HepG2 (cell line): Measurements from ENCODE around the gene ABHD12. TPM values are rescaled to one million over a fixed set of nuclear protein-coding genes. Genes with fewer than 3 reads are reported as not detected.
A peak's percentile ranks its signal among the peaks of the same experiment; 100 is the strongest.

Experiments
- ARID2 ChIP-seq: sonication (generic); formaldehyde crosslinking; IDR thresholded peaks from 2 replicates; pipeline ENCODE4 v1.8.1; 2022; ENCODE audit warnings: mild to moderate bottlenecking, missing genetic modification reagents, borderline replicate concordance
- FOXC1 ChIP-seq: sonication (generic); formaldehyde crosslinking; IDR thresholded peaks from 2 replicates; pipeline ENCODE4 v1.8.0; 2022; ENCODE audit warnings: mild to moderate bottlenecking, missing genetic modification reagents, borderline replicate concordance
- KAT8 ChIP-seq: IDR thresholded peaks from 2 replicates; pipeline ENCODE4 v1.6.1; 2016; ENCODE audit warnings: missing genetic modification reagents, missing compliant biosample characterization
- MZF1 ChIP-seq: sonication (generic); formaldehyde crosslinking; IDR thresholded peaks from 2 replicates; pipeline ENCODE4 v1.8.1; 2023; ENCODE audit warnings: mild to moderate bottlenecking, missing genetic modification reagents, borderline replicate concordance
- PRPF4 ChIP-seq: fragments of 200-400 bp; formaldehyde crosslinking; IDR thresholded peaks from 2 replicates; pipeline ENCODE4 v1.6.1; 2016; ENCODE audit warnings: low read length, low read depth; ENCODE audit not compliant: poor library complexity, severe bottlenecking
- RCOR2 ChIP-seq: IDR thresholded peaks from 2 replicates; pipeline ENCODE4 v1.6.1; 2016; ENCODE audit warnings: missing biosample characterization, missing genetic modification reagents
- REPIN1 ChIP-seq: sonication (generic); formaldehyde crosslinking; IDR thresholded peaks from 2 replicates; pipeline ENCODE4 v1.8.0; 2022; ENCODE audit warnings: missing genetic modification reagents, low read depth, mild to moderate bottlenecking, borderline replicate concordance
- SP1 ChIP-seq, 2 experiments: fragments of 450-650 bp in 1 of 2; sonication (generic) in 1 of 2; formaldehyde crosslinking in 1 of 2; IDR thresholded peaks; 2 replicates each; pipeline versions ENCODE4 v1.4.0 to v1.6.1; 2016 to 2020; ENCODE audit warnings: missing genetic modification reagents in 1 of 2
- TGIF2 ChIP-seq: IDR thresholded peaks from 2 replicates; pipeline ENCODE4 v1.6.1; 2016; ENCODE audit warnings: control low read depth, missing compliant biosample characterization
- THAP11 ChIP-seq: IDR thresholded peaks from 2 replicates; pipeline ENCODE4 v1.6.1; 2016; ENCODE audit warnings: missing biosample characterization, missing genetic modification reagents
- YEATS2 ChIP-seq: sonication (generic); formaldehyde crosslinking; IDR thresholded peaks from 2 replicates; pipeline ENCODE4 v1.4.0; 2020; ENCODE audit warnings: missing genetic modification reagents, borderline replicate concordance
- ZNF263 ChIP-seq: sonication (generic); formaldehyde crosslinking; IDR thresholded peaks from 2 replicates; pipeline ENCODE4 v1.4.0; 2020; ENCODE audit warnings: missing genetic modification reagents
- ZNF567 ChIP-seq: sonication (generic); formaldehyde crosslinking; IDR thresholded peaks from 2 replicates; pipeline ENCODE4 v1.8.1; 2023; ENCODE audit warnings: mild to moderate bottlenecking, missing genetic modification reagents, borderline replicate concordance
- ZNF652 ChIP-seq: IDR thresholded peaks from 2 replicates; pipeline ENCODE4 v1.6.1; 2016; ENCODE audit warnings: low read depth, borderline replicate concordance
- ZNF781 ChIP-seq: sonication (generic); formaldehyde crosslinking; IDR thresholded peaks from 2 replicates; pipeline ENCODE4 v1.5.1; 2020; ENCODE audit warnings: borderline replicate concordance, mild to moderate bottlenecking, missing genetic modification reagents; ENCODE audit errors: not compliant biosample characterization
- ZSCAN25 ChIP-seq: sonication (generic); formaldehyde crosslinking; IDR thresholded peaks from 2 replicates; pipeline ENCODE4 v1.8.0; 2022; ENCODE audit warnings: mild to moderate bottlenecking, missing genetic modification reagents
- polyA plus RNA-seq, 8 experiments: library from polyadenylated mRNA; depleted of rRNA in 3 of 8; stranded (reverse) in 7 of 8; unstranded in 1 of 8; fragments of >200 nt; fragmentation: Illumina TruSeq in 4 of 8; extraction: Trizol in 4 of 8; gene quantifications; 2 replicates each; pipeline versions ENCODE4 v1.2.1 to v1.2.3, GENCODE V29; 2011 to 2016; ENCODE audit warnings: low read depth in 4 of 8, missing spikeins in 1 of 8, mixed read lengths in 1 of 8; ENCODE audit not compliant: insufficient read depth in 1 of 8
- total RNA-seq, 5 experiments: library from RNA; depleted of rRNA; stranded (reverse); fragments of >200 nt; fragmentation: Illumina TruSeq; extraction: Trizol; gene quantifications; 2 replicates each; pipeline ENCODE4 v1.2.3, GENCODE V29; 2016; ENCODE audit warnings: low read depth in 1 of 5
- TF ChIP-seq, protein P1 (sequence below): sonication (generic); formaldehyde crosslinking; IDR thresholded peaks from 2 replicates; pipeline ENCODE4 v1.4.0; 2020; ENCODE audit warnings: mild to moderate bottlenecking, missing genetic modification reagents
- TF ChIP-seq, protein P2 (sequence below): sonication (generic); formaldehyde crosslinking; IDR thresholded peaks from 2 replicates; pipeline ENCODE4 v1.5.1; 2020; ENCODE audit warnings: mild to moderate bottlenecking, missing genetic modification reagents, borderline replicate concordance
- TF ChIP-seq, protein P3 (sequence below): sonication (generic); formaldehyde crosslinking; IDR thresholded peaks from one replicate; pipeline ENCODE4 v1.5.1; 2020; ENCODE audit warnings: mild to moderate bottlenecking, missing genetic modification reagents; ENCODE audit errors: not compliant biosample characterization

The ABHD12 gene
- total and polyA plus RNA-seq, 2 of the 13 experiments (the other 11 are each of a cell fraction or from before 2014, with no cell fraction given): 23.5 to 72.1 TPM

DNA sequence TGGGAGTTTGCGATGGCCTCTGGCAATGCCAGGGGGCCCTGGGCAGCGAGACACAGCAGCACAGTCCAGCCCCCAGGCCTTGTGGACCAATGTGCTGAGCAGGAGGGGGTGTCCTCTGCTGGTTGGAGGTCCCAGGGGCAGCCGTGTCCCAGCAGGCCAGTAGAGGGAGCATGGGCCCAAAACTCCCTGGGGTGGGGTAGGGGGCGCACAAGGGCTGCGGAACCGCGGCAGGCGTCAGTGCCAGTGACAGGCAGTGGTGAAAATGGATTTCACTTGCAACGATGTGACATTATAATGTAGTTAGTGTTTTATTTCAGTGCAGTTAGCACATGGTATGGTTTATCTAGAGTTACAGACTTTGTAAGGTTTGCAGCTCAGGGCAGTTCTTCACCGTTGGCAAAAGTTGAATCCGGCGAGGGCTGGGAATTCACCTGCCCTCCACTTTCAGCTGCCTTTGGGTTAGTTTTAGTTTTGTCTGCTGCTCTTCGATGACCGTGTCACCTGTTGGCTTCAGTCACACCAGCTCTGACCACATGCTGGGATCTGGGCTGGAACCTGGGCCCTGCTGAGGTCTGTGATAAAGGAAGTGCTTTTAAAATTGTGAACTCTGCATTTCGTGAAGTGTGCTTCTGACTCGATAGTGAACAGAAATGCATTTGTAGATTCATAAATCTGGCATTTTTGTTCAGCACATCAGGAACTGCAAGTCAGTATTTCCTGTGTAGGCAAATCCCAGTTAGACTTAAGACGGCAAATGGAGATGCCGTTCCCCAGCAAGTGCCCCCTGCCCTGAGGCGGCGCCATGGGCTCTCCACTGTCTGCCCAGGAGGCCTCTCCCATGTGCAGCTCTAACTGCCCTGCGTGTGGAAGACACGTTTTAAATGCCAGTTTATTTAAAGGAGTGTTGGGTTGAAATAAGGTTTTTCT, 95.9 kb downstream of the ABHD12 start (continued):
- no peak for TF ChIP-seq ZNF652 (CRISPR knock-in tag)
- peak; percentile 93 for TF ChIP-seq REPIN1 (CRISPR knock-in tag)
- TF ChIP-seq, protein P1, sequence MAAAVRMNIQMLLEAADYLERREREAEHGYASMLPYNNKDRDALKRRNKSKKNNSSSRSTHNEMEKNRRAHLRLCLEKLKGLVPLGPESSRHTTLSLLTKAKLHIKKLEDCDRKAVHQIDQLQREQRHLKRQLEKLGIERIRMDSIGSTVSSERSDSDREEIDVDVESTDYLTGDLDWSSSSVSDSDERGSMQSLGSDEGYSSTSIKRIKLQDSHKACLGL (CRISPR knock-in tag): peak; percentile 37; the same call in 1 of the 2 replicates
- peak; percentile 92; the same call in 1 of the 2 replicates for TF ChIP-seq ZNF567 (CRISPR knock-in tag)
- no peak for TF ChIP-seq ARID2 (CRISPR knock-in tag)
- TF ChIP-seq SP1 (IDR thresholded peaks at IDR 0.05): no peak
- peak; percentile 70 for TF ChIP-seq SP1 (CRISPR knock-in tag; IDR thresholded peaks at IDR 0.05)
- peak; percentile 73 for TF ChIP-seq THAP11 (CRISPR knock-in tag)
- TF ChIP-seq YEATS2 (CRISPR knock-in tag): peak; percentile 43
- TF ChIP-seq, protein P2, sequence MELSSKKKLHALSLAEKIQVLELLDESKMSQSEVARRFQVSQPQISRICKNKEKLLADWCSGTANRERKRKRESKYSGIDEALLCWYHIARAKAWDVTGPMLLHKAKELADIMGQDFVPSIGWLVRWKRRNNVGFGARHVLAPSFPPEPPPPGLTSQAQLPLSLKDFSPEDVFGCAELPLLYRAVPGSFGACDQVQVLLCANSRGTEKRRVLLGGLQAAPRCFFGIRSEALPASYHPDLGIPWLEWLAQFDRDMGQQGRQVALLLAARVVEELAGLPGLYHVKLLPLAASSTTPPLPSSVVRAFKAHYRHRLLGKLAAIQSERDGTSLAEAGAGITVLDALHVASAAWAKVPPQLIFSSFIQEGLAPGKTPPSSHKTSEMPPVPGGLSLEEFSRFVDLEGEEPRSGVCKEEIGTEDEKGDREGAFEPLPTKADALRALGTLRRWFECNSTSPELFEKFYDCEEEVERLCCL (CRISPR knock-in tag): no peak
- TF ChIP-seq FOXC1 (CRISPR knock-in tag): peak; percentile 48; the same call in 1 of the 2 replicates
- peak; percentile 92 for TF ChIP-seq TGIF2
- peak; percentile 66 for TF ChIP-seq ZNF263 (CRISPR knock-in tag)
- TF ChIP-seq, protein P3, sequence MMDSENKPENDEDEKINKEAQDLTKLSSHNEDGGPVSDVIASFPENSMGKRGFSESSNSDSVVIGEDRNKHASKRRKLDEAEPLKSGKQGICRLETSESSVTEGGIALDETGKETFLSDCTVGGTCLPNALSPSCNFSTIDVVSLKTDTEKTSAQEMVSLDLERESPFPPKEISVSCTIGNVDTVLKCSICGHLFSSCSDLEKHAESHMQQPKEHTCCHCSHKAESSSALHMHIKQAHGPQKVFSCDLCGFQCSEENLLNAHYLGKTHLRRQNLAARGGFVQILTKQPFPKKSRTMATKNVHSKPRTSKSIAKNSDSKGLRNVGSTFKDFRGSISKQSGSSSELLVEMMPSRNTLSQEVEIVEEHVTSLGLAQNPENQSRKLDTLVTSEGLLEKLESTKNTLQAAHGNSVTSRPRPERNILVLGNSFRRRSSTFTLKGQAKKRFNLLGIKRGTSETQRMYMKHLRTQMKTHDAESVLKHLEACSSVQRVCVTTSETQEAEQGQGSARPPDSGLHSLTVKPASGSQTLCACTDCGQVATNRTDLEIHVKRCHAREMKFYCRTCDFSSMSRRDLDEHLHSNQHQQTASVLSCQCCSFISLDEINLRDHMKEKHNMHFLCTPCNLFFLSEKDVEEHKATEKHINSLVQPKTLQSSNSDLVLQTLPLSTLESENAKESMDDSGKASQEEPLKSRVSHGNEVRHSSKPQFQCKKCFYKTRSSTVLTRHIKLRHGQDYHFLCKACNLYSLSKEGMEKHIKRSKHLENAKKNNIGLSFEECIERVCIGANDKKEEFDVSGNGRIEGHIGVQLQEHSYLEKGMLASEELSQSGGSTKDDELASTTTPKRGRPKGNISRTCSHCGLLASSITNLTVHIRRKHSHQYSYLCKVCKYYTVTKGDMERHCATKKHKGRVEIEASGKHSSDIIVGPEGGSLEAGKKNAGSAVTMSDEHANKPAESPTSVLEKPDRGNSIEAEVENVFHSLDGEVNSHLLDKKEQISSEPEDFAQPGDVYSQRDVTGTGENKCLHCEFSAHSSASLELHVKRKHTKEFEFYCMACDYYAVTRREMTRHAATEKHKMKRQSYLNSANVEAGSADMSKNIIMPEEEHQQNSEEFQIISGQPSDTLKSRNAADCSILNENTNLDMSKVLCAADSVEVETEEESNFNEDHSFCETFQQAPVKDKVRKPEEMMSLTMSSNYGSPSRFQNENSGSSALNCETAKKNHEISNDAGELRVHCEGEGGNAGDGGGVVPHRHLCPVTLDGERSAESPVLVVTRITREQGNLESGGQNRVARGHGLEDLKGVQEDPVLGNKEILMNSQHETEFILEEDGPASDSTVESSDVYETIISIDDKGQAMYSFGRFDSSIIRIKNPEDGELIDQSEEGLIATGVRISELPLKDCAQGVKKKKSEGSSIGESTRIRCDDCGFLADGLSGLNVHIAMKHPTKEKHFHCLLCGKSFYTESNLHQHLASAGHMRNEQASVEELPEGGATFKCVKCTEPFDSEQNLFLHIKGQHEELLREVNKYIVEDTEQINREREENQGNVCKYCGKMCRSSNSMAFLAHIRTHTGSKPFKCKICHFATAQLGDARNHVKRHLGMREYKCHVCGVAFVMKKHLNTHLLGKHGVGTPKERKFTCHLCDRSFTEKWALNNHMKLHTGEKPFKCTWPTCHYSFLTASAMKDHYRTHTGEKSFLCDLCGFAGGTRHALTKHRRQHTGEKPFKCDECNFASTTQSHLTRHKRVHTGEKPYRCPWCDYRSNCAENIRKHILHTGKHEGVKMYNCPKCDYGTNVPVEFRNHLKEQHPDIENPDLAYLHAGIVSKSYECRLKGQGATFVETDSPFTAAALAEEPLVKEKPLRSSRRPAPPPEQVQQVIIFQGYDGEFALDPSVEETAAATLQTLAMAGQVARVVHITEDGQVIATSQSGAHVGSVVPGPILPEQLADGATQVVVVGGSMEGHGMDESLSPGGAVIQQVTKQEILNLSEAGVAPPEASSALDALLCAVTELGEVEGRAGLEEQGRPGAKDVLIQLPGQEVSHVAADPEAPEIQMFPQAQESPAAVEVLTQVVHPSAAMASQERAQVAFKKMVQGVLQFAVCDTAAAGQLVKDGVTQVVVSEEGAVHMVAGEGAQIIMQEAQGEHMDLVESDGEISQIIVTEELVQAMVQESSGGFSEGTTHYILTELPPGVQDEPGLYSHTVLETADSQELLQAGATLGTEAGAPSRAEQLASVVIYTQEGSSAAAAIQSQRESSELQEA (CRISPR knock-in tag): peak; percentile 75
- peak; percentile 82 for TF ChIP-seq PRPF4
- peak; percentile 47; the same call in 1 of the 2 replicates for TF ChIP-seq ZSCAN25 (CRISPR knock-in tag)
- TF ChIP-seq RCOR2: no peak
- TF ChIP-seq ZNF781: peak; percentile 24
- peak; percentile 78 for TF ChIP-seq KAT8 (CRISPR knock-in tag)
- TF ChIP-seq MZF1 (CRISPR knock-in tag): no peak
